Activated T-cell treated with anti-CD3 and anti-CD28 coated beads, Interleukin-2, amount 50 U/mL, for 4 hours (primary cell): ENCODE data around the gene ALPI. TPM values are rescaled to one million over a fixed set of nuclear protein-coding genes. Genes with fewer than 3 reads are reported as not detected.

ENCODE experiments used
- ATAC-seq, 2 donors: fragments of 200-7000 bp; cut with Tn5 transposase; one replicate each; pipeline ENCODE4 v1.10.0; 2021
- DNase-seq: peaks from one replicate; pipeline ENCODE4 v3.0.0-alpha.2; 2020
- H3K27me3 Mint-ChIP-seq: one replicate; pipeline ENCODE4 v1.8.0; 2021; ENCODE audit warnings: low read depth, mixed read lengths
- H3K36me3 Mint-ChIP-seq: one replicate; pipeline ENCODE4 v1.8.0; 2022; ENCODE audit warnings: mixed read lengths; ENCODE audit not compliant: insufficient read depth
- H3K4me1 Mint-ChIP-seq: one replicate; pipeline ENCODE4 v1.8.0; 2021; ENCODE audit warnings: low read depth, mixed read lengths
- H3K4me3 Mint-ChIP-seq: one replicate; pipeline ENCODE4 v1.8.0; 2021; ENCODE audit warnings: mild to moderate bottlenecking, moderate library complexity, mixed read lengths
- H3K9me3 Mint-ChIP-seq: one replicate; pipeline ENCODE4 v1.8.0; 2021; ENCODE audit warnings: mixed read lengths
- total RNA-seq, 3 donors: library from RNA; stranded (reverse); gene quantifications; one replicate each; pipeline ENCODE4 v1.2.1, GENCODE V29; 2021

Gene ALPI
- total RNA-seq, 3 donors from 2014 or later: not detected

DNA sequence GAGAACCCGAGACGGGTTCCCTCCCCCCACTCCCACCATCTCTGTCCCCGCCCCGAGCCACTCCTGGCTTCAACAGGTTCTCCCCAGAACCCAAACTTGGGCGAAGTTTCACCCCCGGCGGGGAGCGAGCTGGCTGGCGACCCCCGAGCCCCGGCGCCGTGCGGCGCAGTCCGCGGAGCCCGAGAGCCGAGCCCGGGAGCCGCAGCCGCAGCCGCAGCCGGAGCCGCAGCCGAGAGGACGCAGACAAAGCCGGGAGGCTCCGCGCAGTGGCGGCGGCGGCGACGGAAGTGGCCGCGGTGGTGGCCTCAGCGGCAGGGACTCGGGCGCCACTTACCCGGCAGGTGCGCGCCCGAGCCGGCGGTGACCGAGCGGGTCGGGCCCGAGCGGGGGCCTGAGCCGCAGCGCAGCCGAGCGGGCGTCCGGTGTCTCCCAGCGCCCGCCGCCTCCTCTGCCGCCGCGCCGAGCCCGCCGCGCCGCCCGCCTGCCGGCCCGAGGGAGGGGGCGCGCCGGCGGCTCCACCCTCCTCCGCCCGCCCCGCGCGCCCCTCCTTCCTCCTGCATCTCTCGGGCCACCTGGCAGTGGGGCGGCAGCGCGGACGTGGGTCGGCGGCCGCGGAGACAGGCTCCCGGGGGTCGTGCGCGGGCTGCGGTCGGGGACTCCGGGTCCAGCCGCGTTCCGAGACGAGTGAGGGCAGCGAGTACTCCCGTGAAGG is 31.6 kb downstream of the ALPI start, which contains the start of gene ECEL1:
Gene ECEL1 (minus strand): TSS at position 450 of the 712 bp plus-strand sequence. CDS start 1,181 bp downstream, outside the sequence.
- Mint-ChIP-seq H3K27me3 (peaks cover 62% of the 10 kb centered on the region), H3K9me3 (no peaks in the 10 kb centered on the region), H3K36me3 (no peaks in the 10 kb centered on the region), H3K4me1 (peaks cover 8% of the 10 kb centered on the region), H3K4me3 (no peak within 1 kb of the TSS)
- no peak for DNase-seq
- ATAC-seq: peak; percentile 17 to 47

DNA sequence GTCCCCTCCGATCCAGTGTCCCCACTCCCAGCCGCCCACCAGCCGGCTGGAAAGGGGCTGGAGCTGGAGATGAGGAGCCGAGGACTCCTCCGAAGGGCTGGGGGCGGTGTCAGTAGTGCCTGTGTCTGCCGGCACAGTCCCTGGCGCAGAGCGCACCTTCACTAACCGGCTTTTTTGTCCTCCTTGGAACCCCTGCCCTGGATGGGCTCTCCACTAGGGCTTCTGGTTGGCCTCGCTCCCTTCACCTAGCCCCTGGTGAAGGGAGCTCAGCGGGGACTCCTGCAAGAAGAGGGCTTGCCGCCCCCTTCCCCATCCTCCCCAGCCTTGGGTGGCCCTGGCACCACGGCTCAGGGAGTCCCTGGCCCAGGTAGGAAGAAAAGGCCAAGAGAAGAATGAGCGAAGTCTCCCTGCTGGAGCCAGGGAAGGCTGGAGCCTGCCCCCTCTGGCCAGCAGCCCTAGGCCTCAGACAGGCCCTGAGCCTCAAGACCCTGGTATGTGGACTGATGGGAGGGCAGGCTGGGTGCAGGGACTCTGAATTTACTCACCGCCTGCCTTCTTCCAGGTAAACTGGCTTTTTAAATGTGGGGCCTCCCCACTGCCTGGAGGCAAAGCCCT is 32.3 kb downstream of the ALPI start:
- DNase-seq: no peak

DNA sequence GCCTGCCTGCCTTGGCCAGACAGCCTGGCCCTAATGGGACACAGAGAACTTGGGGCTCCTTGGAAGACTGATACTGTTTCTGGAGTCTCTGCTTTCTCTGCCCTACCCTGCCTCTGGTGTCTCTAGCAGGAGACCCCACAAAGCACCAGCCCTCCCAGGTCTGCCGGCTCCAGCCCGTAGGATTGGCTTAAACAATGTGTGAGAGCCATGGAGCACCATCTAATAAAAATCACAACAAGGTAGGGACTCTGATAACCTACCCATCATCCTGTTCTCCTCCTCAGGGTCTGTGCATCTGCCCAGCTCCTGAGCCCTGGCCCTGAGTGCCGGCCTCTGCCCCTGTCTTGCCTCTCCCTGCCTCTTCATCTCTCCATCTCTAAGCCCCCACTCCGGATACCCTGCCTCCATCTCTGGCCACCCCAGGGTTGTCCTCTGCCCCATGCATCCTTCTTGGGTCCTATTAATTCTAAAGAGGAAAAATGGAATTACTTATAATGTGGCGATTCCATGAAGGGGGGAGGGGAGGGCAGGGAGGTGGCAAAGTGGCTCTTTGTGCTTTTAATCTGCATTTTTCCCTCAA is 32.9 kb downstream of the ALPI start:
- peaks cover 58% of the 10 kb centered on the region for H3K27me3 Mint-ChIP-seq
- ATAC-seq (no peak), DNase-seq (no peak)
- no peaks in the 10 kb centered on the region for H3K9me3 Mint-ChIP-seq
- no peaks in the 10 kb centered on the region for H3K36me3 Mint-ChIP-seq
- peaks cover 8% of the 10 kb centered on the region for H3K4me1 Mint-ChIP-seq
- H3K4me3 Mint-ChIP-seq: no peak overlapping the region

More for the DNA sequence above, 32.3 kb downstream of the ALPI start:
- no peak for ATAC-seq
- H3K4me1 Mint-ChIP-seq: peaks cover 8% of the 10 kb centered on the region
- H3K9me3 Mint-ChIP-seq: no peaks in the 10 kb centered on the region
- no peaks in the 10 kb centered on the region for H3K36me3 Mint-ChIP-seq
- H3K4me3 Mint-ChIP-seq: no peak overlapping the region
- peaks cover 63% of the 10 kb centered on the region for H3K27me3 Mint-ChIP-seq

DNA sequence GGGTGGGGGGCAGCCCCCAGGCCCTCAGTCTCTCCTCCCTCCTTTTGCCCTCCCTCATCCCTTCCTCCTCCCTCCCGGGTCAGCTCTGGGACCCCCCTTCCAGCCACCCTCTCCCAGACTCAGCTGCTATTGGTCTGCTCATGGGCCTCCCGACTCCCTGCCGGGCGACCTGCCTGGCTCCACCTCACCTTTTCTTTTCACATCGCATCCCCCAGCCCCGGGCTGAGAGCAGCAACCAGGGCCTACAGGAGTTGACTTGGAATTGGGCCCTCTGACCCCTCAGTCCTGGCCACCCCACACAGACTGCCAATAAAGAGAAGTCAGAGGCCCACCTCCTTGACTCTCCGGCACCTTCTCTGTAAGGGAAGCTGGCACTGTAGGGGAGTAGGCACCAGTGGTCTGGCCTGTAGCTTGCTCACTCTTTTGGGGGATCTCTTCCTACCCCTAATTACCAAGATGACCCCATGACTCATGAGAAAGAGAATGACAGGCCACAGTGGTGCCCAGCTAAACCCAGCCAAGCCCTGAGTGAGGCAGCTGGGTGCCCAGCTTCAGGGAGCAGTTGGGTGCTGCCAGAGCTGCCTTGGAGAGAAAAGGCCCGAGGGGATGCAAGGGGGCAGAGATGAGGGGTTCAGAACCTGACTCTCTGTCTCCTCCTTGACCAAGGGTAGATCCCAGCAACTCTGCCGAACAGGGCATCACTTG is 33.7 kb downstream of the ALPI start:
- Mint-ChIP-seq H3K4me1 (peaks cover 8% of the 10 kb centered on the region), H3K9me3 (no peaks in the 10 kb centered on the region), H3K27me3 (peaks cover 50% of the 10 kb centered on the region), H3K36me3 (no peaks in the 10 kb centered on the region), H3K4me3 (no peak overlapping the region)
- no peak for DNase-seq
- ATAC-seq: no peak

DNA sequence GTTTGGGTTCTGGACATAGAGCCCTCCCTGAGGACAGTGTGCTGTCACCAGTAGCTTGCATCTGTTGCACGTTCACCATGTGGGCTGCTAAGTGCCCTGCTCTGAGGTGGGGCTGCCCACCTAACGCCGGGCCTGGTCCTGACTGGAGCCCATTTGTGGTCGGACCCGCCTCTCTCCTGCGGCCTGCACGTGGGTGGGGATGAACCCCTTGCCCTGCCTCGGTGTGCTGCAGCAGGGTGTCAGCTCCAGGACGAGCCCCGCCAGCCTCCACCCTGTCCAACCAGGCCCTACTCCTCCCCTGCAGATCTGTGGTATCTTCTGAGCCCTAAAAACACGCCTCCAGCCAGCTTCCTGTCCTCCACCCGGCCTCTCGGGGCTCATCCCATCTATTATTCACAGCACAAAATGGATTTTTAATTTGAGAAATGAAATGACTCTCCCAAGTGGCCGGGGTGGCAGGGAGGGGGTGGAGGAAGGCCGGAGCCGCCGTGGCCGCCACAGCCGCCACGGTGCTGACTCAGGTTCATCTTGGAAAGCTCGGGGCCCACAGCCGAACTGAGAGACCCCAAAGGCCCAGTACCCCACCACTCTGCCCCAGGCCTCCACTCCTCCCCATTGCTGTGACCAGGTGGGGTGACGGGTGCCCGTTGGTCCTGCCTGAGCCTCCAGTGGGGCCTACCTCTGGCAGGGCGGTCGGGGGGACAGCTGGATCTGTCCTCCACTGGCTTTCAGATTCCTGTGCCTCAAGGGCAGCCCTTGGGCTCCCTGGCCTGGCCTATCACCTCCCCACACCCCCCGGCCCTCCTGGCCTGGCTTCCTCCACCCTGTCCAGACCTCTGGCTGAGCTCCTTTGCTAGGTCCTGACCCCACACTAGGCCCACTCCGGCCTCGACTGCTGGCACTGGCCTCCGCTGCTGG is 34.5 kb downstream of the ALPI start:
- no peak for DNase-seq

DNA sequence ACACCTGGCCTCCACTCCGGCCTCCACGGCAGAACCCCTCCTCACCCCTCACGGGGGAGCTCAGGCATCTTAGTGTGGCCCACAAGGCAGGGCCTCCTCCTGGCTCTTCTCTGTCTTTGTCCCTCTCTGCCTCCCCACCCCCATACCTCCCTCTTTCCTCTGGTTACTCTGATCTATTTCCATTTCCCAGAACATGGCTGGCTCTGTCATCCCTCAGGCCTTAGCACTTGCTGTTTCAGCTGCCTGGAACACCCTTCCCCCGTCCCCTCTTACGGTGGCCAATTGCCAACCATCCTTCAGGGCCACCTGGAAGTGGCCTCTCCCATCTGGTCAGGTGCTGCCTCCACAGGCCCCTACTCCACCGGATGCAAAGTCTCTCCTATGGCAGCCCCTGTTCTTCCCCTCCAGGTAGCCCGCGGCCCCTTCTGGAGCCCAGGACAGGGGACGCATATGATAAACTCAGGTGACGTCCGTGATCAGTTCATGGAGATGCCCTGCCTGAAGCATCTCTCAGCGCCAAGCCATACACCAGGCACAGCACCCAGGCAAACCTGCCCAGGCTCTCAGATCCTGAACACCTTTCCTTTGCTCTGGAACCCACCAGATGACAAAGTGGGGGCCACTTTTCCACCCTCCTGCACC is 35.3 kb downstream of the ALPI start:
- Mint-ChIP-seq H3K36me3 (no peaks in the 10 kb centered on the region), H3K9me3 (no peaks in the 10 kb centered on the region), H3K27me3 (peaks cover 39% of the 10 kb centered on the region), H3K4me3 (no peak overlapping the region), H3K4me1 (peaks cover 3% of the 10 kb centered on the region)
- DNase-seq (no peak), ATAC-seq (no peak)

More for the DNA sequence above, 34.5 kb downstream of the ALPI start:
- peaks cover 3% of the 10 kb centered on the region for H3K4me1 Mint-ChIP-seq
- H3K4me3 Mint-ChIP-seq: no peak overlapping the region
- no peak for ATAC-seq
- H3K27me3 Mint-ChIP-seq: peaks cover 42% of the 10 kb centered on the region
- no peaks in the 10 kb centered on the region for H3K36me3 Mint-ChIP-seq
- no peaks in the 10 kb centered on the region for H3K9me3 Mint-ChIP-seq

DNA sequence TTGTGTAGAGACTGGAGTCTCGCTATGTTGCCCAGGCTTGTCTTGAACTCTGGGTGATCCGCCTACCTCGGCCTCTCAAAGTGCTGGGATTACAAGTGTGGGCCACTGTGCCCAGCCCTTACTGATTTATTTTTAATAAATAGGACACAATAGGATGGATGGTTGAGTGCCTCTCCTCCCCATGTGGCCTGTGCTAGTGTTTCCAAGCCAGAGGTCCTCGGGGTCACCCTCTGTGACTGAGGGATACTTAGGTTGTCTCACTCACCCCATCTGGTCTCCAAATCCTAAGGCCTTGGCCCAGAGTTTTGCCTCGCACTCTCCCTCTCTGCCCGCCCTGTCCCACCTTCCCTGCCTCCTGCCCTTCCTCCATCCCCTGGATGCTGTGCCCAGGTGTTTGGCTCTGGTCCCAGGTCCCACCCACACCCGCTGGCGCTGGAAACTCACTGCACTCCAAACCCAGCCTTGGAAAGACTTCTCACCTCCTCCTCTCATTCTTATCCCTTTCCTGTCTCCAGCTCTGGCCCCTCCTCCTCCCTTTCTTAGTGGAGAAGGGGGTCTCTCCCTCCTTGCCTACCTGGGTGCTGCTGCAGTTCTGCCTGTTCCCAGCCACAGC is 36.4 kb downstream of the ALPI start:
- ATAC-seq (no peak), DNase-seq (no peak)
- Mint-ChIP-seq H3K9me3 (no peaks in the 10 kb centered on the region), H3K36me3 (no peaks in the 10 kb centered on the region), H3K27me3 (peaks cover 35% of the 10 kb centered on the region), H3K4me1 (no peaks in the 10 kb centered on the region), H3K4me3 (no peak overlapping the region)

DNA sequence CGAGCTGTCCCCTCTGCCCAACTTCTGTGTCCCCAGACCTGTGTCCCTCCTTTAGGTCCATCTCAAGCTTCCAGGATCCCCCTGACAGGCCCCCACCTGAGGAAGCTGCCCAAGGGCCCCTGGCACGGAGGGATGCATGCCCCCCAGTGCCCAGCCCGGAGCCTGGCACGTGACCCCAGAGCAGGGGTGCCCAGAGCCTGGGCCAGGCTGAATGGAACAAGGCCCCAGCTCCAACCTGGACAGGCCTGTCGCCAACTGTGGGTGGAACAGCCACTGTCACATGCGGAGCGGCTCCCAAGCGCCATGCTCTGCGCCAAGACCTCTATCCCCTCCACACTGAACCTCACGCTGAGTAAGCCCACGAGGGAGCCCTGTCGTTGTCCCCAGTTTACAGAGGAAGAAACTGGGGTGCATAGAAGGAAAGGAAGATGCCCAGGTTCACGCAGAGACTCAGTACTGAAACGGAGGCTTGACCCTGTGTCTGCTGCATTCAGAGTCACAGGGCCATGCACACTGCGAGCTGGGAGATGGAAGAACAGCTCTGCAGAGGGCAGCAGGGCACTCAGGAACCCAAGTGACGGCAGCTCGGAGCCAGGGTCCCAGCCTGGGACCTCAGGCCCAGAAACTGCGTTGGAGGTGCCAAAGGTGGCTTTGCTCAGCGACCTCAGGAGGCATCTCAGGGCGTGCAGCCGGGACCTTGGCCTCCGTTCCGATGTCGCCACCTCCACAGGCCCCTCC is 37.2 kb downstream of the ALPI start:
- Mint-ChIP-seq H3K4me1 (no peaks in the 10 kb centered on the region), H3K4me3 (no peak overlapping the region), H3K9me3 (no peaks in the 10 kb centered on the region), H3K27me3 (peaks cover 33% of the 10 kb centered on the region), H3K36me3 (no peaks in the 10 kb centered on the region)
- DNase-seq (no peak), ATAC-seq (no peak)

DNA sequence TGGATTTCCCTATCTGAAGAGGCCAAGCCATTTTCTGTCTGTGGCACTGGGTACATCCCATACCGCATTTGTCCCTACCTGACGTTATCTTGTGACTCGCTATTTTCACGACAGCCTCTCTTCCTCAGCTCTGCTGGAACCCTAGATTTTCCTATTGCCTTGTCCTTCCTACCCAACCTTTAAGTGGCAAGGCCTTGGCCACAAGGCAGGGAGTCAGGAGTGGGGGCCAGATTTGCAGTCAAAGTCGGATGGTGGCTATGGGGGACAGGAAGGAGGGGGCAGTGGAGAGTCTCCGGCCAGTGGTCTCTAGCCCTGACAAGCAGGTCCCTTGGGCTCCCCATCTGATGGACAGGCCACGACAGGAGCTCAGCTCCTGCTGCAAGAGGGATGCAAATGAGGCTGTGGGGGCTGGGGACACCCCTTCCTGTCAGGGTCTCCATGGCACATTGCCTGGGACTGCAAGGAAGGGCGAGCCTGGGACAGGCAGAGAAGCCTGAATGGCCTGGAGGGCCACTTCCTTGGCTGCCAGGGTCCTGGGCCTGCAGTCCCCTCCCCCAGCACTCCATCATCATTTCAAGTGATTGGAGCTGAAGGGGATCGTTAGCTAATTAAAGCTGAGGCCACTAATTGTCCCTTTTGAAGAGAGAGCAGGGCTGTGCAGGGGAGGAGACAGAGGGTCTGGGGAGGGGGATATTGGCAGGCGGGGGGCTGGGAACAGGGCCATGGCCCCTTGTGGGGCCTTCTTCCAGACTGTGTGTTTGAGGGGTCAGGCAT is 37.9 kb downstream of the ALPI start:
- Mint-ChIP-seq H3K36me3 (no peaks in the 10 kb centered on the region), H3K4me3 (no peak overlapping the region), H3K4me1 (no peaks in the 10 kb centered on the region), H3K9me3 (no peaks in the 10 kb centered on the region), H3K27me3 (peaks cover 31% of the 10 kb centered on the region)
- no peak for ATAC-seq
- no peak for DNase-seq

DNA sequence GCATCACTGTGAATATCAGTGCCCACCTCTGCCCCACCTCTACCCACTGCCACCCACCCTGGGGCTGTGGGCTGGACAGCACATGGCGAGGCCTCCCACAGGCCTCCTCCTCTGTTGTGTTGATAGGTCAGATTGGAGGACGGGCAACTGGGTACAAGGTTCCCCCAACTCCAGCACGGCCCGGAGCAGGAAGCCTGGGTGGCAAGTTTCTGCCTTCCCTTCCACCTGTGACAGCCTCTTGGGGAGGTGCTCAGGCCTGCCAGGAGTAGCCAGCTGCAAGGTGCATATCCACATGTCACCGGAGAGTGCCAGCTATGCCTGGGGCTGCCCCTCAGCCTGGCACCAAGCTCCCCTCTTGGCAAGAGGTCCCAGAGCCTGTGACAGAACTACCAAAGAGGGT is 38.6 kb downstream of the ALPI start:
- H3K4me1 Mint-ChIP-seq: no peaks in the 10 kb centered on the region
- no peaks in the 10 kb centered on the region for H3K9me3 Mint-ChIP-seq
- no peak overlapping the region for H3K4me3 Mint-ChIP-seq
- no peak for ATAC-seq
- no peaks in the 10 kb centered on the region for H3K36me3 Mint-ChIP-seq
- DNase-seq: no peak
- peaks cover 30% of the 10 kb centered on the region for H3K27me3 Mint-ChIP-seq

DNA sequence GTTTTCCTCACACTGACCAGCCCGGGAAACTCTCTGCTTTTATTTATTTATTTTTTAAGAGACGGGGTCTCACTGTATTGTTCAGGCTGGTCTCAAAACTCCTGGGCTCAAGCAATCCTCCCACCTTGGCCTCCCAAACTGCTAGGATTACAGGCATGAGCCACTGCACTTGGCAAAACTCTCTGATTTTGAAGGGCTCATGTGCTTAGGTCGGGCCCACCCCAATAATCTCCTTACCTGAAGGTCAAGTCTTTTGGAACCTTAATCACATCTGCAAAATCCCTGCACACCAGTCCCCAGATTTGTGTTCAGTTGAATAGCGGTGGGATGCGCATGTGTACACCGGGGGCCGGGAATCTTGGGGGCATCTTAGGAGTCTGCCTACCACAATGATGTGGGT is 39.3 kb downstream of the ALPI start:
- H3K9me3 Mint-ChIP-seq: no peaks in the 10 kb centered on the region
- ATAC-seq (no peak), DNase-seq (no peak)
- H3K4me3 Mint-ChIP-seq: no peak overlapping the region
- H3K27me3 Mint-ChIP-seq: peaks cover 28% of the 10 kb centered on the region
- no peaks in the 10 kb centered on the region for H3K4me1 Mint-ChIP-seq
- no peaks in the 10 kb centered on the region for H3K36me3 Mint-ChIP-seq
